HG03439 (cell line): ENCODE data around the gene PKNOX2.
A peak's percentile ranks its signal among the peaks of the same experiment; 100 is the strongest.

ENCODE experiments used
- ATAC-seq: cut with Tn5 transposase; IDR thresholded peaks from one replicate; pipeline ENCODE4 v1.9.1; 2021; ENCODE audit warnings: mild to moderate bottlenecking, moderate library complexity; ENCODE audit not compliant: unreplicated experiment

Gene PKNOX2, protein sequence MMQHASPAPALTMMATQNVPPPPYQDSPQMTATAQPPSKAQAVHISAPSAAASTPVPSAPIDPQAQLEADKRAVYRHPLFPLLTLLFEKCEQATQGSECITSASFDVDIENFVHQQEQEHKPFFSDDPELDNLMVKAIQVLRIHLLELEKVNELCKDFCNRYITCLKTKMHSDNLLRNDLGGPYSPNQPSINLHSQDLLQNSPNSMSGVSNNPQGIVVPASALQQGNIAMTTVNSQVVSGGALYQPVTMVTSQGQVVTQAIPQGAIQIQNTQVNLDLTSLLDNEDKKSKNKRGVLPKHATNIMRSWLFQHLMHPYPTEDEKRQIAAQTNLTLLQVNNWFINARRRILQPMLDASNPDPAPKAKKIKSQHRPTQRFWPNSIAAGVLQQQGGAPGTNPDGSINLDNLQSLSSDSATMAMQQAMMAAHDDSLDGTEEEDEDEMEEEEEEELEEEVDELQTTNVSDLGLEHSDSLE

DNA sequence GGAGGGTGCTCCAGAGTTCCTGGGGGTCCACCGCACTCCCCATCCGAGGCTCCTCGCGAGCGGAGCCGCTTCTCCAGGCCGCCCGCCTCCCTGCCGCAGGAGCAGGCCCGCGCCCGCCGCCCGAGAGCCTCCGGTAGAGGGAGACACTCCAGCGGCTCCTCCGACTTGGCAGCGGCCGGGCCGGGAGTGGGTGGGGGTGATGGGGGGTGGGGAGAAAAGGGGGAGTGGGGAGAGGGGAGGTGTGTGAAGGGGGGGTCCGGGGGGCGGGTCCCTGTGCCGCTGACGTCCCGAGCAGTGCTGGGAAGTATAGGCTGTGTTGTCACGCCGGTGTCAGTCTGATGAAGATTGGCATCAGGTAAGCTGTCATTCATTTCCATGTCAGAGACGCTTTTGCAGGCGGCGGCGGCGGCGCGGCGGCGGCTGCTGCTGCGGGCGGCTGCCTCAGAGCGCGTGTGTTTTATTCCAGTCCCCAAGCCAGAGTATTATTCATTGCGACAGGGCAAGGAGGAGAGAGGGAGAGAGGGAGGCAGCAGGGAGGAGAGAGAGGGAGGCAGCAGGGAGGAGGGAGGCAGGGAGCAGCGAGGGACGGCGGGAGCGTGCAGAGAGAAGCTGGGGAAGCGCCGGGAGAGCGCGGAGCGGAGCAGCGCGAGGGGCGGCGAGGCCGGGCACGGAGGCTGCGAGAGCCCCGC lies at the start of gene PKNOX2:
PKNOX2 (plus strand) TSS at position 330 of the 689 bp plus-strand sequence. CDS start 186,555 bp downstream, outside the sequence.
- ATAC-seq, result no peak

DNA sequence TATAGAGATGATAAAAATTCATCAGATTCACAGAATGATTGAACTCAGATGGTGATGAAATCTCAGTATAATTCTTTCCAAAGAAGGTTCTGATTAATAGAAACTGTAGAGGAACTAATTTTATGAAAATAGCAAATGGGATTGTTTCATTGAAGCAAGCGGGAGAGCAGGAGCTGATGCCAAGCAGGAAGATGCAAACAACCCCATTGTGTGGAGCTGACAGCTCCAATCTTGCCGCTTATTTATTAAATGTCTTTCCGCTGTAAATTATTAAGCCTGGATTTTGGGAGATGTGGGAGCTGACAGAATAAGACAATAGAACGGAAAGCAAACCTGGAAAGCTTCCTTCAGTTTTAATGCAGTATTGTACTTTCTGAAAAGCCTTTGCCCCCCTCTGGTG lies 47.1 kb upstream of the PKNOX2 start:
- no peak for ATAC-seq

DNA sequence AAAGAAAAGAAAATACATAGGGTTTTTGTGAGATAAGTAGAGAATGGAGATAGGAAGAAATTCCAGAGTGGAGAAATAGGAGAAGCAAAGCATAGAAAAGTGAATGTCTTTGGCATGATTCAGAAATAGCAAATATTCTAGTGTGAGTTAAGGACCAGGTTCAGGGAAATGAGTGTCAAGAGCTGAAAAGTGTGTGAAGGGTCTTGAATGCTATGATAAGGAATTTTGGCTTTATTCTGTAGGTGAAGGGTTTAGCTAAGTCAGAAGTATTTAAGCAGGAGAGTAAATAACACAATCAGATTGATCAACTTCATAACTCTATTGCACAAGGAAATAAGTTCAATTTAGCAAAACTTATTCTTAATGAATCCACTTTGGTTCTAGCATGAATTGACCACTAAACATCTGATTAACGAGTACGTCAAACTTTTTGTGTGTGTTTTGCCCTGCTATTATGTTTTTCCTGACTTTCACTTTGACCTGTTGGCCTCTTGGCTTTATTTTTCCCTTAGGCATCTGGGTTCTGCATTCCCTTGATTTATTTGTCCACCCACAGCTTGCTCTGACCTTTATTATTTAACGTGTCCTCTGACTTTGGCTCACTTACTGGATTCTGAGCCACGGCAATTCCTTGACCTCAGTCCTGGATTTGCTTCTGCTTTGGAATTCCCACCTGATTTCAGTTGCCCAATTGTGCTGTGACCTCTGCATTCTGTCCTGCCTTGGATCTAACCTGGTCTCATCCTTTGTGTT lies 41.2 kb upstream of the PKNOX2 start:
- no peak for ATAC-seq

DNA sequence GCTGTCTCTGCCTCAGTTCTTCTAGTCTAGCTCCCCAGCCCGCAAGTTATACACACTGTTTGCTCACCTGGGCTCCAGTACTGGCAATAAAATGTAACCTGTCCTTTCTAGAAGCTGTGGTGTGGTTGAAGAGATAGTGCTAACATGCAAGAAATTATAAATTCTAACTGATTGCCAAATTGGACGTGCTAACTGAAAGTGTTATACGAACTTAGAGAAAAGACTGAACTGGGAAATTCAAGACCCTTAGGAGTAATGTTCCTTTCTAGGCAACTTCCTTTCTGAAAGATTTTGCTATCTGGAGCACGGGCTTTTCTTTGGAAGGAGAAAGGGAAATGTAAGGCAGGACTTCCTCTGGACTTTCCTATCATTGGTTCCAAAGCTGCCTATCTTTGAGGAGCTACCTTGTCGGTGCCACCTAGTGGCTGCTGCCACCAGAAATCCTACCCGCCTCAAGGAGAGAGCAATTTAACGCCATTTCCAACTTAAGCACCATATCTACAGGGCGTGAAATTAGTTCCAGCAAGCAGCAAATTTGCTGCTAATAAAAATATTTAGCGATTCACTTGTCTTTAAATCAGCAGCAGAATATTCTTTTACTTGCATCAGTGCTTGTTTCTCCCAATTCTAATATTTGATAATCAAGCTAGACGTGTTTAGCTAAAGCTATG lies 40.5 kb upstream of the PKNOX2 start:
- ATAC-seq, result peak; percentile 86

DNA sequence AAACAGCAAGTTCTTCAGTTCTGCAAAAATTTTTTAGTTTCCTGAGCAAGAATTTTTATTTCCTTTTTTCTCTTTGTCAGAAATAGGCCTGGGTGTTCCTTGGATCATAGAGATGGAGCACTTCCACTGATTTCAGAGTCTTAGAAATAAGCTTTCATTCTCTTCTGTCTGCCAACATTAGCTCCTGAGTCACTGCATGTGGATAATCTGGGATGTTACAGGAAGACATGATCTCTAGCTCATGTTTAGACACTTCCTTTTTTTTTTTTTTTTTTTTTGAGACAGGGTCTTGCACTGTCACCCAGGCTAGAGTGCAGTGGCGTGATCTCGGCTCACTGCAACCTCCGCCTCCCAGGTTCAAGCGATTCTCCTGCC lies 39.9 kb upstream of the PKNOX2 start:
- no peak for ATAC-seq

DNA sequence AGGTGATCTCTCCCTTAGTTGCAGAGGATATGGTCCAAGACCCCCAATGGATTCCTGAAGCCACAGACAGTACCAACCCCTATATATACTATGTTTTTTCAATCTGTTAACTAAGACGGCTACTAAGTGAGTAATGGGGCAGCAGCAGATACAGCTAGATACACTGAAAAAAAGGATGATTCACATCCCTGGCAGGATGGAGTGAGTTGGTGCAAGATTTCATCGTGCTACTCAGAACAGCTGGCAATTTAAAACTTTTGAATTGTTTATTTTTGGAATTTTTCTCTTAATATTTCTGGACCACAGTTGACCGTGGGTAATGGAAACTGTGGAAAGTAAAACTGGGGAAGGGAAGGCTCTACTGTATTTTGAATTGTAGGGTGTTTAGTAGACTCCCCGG lies 36.1 kb upstream of the PKNOX2 start:
- ATAC-seq, result no peak

DNA sequence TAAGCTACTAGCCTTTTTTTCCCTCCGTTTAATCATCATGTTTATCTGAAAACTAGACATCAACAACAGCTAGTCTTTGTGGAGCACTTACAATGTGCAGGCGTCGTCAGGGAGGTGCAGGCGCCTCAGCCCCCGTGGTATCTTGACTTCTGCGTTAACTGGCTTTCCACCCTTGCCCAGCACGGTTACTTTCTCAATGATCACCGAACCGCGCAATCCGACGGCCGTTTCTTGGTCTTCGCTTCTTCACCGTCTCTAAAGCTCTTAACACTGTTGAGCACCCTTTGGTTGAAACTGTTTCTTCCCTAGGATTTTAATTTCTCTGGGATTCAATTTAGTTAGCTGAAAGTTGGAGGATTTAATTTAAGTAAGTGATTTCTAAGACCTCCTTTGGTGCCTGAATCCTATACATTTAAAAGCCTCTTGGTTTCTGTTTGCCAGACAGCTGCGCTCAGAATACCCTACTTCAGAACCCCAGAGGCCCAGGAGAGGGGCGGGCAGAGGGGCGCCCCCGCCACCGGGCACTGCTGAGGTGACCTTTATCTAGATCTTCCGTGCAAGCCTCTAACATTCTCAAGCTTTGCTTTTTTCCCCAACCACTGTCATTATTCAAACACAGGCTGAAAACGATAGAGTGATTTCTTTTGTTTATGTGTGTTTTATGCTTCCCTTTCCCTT lies 35.1 kb upstream of the PKNOX2 start:
- ATAC-seq, result no peak

DNA sequence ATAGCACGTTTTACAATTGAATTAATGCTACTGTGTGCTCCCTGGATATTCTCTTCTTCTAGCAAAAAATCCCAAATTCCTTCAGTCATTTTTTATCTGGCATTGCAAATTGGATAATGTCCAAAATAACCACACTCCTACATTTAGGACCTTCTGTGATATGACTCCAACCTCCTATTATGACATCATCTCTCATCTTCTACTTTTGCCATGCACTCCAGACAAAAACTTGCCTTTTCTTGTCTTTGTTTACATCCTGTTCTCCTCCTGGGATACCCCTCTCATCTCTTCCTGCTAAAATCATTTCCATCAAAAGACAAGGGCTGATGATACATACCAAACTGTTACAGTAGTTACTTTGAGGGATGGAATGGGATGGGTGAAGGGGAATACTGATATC lies 32.5 kb upstream of the PKNOX2 start:
- ATAC-seq, result no peak

DNA sequence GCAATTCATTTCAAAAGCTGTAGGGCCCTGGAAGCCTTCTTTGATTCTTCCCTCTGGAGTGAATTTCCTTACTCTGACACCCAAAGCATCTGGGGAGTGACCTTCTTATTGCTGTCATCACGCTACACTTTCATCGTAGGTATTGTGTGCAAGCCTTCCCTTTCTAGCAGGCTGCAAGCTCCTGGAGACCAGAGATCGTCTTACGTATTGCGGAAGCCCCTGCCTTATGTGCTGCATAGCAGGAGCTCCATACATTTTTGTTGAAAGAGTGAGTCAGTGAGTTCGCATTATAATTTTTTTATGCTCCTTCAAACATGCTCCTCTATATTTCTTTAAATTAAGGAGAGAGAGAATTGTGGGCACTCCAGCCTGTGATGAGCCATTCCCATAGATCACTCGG lies 32.0 kb upstream of the PKNOX2 start:
- ATAC-seq, result no peak

DNA sequence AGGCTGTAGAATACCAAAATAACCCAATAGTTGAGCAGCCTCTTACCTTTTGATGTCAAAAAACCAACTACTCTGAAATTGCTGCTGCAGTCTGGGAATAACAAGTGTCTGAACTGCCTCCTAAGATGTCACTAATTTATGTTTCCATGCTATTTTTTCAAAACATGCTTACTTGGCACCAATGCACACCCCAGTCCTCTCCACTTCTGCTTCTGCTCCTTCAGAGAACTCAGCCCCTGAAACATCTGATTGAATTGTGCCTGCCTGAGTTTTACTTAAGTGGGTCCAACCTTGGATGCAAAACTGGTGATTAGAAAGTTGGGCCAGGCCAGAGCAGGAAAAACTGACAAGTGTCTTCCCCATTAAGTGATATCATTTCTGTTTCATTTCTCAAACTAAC lies 28.6 kb upstream of the PKNOX2 start:
- ATAC-seq, result no peak

DNA sequence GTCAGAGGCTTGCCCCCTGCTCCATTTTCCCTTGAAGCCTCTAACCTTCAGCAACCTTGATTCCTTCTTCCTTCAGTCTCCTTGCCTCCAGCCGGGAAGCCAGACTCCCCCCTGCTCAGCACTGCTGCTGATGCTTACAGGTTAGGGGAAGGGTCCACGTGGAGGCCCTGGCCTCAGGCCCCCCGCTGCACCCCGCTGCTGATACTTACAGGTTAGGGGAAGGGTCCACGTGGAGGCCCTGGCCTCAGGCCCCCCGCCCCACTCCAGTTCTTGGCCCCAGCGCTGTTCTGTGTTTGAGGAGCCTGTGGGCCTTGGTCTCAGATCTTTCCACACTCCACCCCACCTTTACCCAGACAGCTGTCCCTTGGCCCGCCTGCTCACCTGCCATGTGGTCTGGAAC lies 25.6 kb upstream of the PKNOX2 start:
- no peak for ATAC-seq

DNA sequence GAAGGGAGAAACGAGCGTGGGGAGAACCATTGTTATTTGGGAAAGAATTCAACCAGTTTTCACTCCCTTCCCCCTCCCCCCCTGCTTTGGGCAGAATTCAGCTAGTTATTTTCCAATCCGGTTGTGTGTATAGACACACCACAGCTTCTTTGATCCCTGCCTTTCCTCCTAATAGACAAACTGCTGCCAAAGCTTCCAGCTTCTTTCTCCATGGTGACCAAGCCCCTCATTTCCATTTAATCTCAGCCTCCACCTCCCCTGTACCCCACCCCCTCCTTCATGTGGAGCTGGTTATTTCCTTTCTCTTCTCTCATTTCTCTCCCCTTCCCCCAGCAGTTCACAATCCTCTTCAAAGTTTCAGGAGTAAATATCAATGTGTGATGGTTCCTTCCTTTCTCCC lies 24.8 kb upstream of the PKNOX2 start:
- ATAC-seq, result no peak

DNA sequence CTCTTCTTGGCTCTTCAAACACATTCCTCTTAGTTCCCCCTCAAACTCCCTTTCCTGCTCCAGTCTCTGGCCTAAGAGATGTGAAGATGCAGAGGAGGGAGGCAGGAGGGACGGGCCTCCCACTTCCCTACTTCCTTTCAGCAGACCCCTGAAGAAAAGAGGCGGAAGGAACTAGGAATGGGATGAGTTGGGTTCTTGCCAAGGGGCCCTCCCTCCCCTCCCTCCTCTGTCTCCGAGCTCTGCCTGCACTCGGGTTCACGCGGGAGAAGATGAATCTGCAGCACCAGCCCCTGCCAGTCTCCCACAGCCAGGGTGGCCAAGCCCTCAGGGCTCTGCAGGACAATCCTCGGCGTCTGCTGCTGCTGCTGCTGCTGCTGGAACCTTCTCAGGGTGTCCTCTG lies 24.3 kb upstream of the PKNOX2 start:
- ATAC-seq, result no peak

DNA sequence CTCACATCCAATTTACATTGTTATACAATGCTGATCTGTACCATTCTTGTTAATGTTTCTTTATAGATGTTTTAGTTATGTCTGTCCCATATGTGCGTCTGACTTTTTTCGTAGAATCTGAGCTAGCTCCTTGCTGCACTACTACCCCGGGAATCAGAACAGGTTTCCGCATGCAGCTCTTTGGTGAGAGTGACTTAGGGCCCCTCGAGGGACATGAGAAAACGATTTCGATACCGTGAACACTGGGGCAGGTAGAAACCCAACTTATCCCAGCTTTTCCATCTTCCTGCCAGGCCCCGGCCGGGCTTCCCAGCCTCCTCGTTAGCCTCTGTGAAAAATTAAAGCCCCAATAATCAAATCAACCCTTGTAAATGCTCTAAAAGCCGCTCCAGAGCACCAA lies 23.4 kb upstream of the PKNOX2 start:
- ATAC-seq, result no peak

DNA sequence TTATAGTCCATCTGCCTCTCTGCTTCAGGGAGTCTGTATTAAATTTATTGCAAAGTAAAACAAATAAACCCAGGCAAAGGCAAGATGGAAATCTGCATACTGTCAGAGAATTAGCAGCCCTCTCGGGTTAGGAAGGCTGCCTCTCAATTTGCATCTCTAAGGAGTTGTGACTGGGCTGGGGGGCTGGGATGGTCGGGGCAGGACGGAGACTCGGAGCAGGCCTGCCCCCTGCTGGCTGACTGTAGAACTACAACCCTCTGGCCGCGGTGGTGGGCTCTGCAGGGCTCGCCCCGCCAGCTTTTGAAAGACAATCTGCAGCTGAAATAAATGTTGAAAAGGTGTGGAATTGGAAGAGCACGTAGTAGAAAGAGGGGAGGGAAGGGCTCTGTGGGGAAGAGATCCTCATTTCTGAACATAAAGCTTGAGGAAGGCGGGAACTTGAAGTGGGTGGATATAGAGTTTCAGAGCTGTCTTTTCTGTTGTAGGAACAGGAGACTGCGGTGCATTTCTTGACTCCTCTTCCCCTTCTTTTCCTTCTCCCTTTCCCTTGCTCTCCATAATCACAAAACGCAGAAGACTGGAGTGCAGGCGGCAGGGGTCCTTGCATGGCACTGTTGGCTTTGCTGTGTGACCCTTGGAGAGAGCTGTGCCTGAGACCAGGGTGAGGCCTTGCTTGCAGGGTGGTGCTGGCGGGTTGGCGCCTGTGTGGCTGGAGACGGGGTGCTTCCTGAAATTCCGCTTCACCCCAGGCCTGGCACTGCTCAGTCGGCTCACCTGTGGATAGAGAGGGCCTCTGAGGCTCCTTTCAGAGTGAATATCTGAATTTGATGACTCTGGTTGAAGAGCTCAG lies 22.6 kb upstream of the PKNOX2 start:
- ATAC-seq, result no peak

DNA sequence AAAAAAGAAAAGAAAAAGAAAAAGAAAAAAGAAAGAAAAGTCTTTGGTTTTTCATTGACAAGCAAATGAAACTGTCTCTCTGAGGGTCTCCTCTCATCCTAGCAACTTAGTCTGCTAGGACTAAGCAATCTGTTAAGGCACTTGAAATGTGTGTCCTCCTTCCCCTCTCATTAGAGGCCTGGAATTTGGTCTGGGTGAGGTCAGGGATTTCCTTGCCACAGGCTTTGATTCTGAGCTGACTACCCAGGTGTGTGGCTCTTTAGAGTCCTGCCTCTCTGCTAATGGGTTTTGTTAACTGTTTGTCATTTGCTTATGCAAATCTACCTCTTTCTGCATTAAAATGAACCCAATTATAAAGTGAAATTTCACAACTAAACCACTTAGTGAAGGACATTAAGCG lies 18.3 kb upstream of the PKNOX2 start:
- ATAC-seq, result no peak

DNA sequence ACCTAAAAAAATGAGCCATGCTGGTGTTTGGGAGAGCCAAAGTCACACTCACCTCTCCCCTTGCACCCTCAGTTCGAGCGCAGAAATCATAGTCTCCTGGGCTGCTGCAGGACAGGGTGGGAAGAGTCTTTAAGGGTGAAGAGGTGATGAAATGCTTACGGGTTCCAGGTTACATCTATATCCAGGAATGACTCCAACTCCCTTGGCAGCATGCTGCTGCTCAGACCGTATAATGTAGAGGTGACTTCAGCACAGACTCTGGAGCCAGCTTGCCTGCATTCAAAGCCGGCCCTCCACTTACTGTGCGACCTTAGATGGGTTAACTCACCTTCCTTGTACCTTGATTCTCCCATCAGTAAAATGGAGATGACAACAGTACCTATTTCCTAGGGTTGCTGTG lies 17.3 kb upstream of the PKNOX2 start:
- no peak for ATAC-seq

DNA sequence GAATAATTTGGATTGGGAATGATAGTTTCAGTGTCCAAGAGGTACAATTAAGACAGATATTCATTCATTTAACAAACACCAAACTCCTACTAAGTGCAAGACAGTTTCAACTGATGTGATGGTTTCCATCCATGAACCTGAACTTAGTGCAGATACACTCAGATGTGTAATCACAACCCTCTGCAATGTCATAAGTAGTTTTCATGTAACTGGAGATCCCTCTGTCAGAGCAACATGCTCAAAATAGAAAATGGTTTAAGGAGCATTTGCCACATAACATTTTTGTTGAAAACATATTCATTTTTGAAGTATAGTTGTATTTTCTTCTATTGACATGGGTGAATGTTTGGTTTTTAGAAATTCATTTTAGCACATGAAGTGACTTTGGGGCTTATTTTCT lies 16.5 kb upstream of the PKNOX2 start:
- no peak for ATAC-seq

DNA sequence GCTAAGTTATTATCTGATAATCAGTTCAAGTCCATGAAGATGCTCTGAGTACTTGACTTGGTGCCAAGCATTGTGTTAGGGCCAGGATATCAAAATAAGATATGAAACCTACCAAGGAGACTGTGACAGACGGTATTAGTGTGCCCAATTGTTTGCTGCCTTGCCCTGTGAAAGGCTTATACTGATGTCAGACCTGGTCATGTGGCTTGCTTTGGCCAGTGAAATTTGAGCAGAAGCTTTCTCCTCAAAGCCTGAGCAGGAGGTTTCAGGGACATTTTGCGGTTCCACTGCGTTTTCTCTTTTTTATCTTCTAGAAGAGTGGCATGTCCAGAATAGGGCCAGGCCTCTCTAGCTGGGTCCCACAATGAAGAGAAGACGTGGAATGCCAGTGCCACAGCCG lies 15.8 kb upstream of the PKNOX2 start:
- no peak for ATAC-seq

DNA sequence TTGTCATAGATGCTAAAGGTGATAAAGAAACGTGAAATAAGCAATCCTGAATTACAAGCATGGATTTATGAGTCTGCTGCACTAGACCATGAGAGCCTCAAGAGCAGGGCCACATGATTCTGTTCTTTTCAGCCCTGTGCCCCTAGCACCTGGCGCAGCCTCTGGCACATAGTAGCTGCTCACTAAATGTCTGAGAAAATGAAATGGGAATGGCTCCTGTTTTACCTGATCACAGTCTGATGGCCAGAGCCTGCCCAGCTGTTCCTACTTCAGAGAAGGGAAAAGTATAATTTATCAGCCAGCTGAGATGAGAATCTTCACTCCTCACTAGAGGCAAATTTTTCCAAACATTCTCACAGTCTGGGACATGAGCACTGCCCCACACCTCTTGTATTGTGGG lies 10.7 kb upstream of the PKNOX2 start:
- no peak for ATAC-seq
